Muscle layer of duodenum (tissue), 2 donors: ENCODE data around the gene GRIK5.

Source experiments
- H3K27ac ChIP-seq: one replicate; pipeline ENCODE4 v1.7.0; 2013; ENCODE audit warnings: mild to moderate bottlenecking, low read length
- H3K27me3 ChIP-seq: one replicate; pipeline ENCODE4 v1.7.0; 2013; ENCODE audit warnings: low read depth, mild to moderate bottlenecking, control low read depth, low read length
- H3K36me3 ChIP-seq, 2 donors: one replicate each; pipeline ENCODE4 v1.7.0; 2013; ENCODE audit warnings: low read length in 2 of 2, control low read depth in 1 of 2, mild to moderate bottlenecking in 1 of 2; ENCODE audit not compliant: insufficient read depth in 2 of 2, control insufficient read depth in 1 of 2
- H3K4me1 ChIP-seq, 2 donors: one replicate each; pipeline ENCODE4 v1.7.0; 2013; ENCODE audit warnings: low read length in 2 of 2, mild to moderate bottlenecking in 2 of 2, control low read depth in 1 of 2, moderate library complexity in 1 of 2; ENCODE audit not compliant: insufficient read depth in 2 of 2, control insufficient read depth in 1 of 2
- H3K4me3 ChIP-seq, 2 donors: one replicate each; pipeline ENCODE4 v1.7.0; 2013; ENCODE audit warnings: low read length in 2 of 2, low read depth in 1 of 2, mild to moderate bottlenecking in 1 of 2
- H3K9me3 ChIP-seq, 2 donors: one replicate each; pipeline ENCODE4 v1.7.0; 2013; ENCODE audit warnings: low read length in 2 of 2, control low read depth in 1 of 2, mild to moderate bottlenecking in 1 of 2; ENCODE audit not compliant: control insufficient read depth in 1 of 2
- donor health status: healthy.

The GRIK5 gene

DNA sequence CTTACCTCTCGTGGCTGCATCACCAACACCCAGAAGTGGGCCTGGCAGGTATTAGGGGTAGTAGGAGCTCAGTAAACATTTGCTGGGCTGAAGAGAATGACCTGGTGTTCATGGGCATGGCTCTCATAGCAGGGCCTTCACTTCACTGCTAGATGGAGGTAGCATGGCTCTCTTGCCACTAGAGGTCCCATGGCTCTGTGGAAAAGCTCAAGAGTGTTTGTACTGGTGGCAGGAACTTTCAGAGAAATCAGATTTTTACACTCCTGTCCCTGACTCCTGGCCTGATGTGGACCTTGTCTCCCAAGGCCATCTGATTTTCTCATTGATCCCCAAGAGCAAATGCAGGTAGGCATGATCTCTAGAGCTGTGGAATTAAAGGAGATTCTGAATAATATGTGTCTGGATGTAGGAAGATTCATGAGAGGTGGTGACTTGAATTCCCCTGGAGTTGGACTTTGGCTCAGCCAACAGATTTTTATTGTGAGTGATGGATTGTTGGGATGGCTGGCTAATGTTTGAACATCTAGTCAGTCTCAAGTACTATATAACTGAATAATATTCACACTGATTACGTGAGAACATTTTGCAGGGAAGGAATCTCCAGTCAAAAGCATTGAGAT, 11.7 kb upstream of the GRIK5 start:
- Histone ChIP-seq H3K27me3 (no peaks in the 10 kb centered on the region), H3K9me3 (no peaks in the 10 kb centered on the region), H3K36me3 (peaks cover 30 to 48% of the 10 kb centered on the region in 2 donors), H3K4me3 (no peak overlapping the region), H3K4me1 (peaks cover 14% of the 10 kb centered on the region in 2 donors), H3K27ac (no peak overlapping the region)

DNA sequence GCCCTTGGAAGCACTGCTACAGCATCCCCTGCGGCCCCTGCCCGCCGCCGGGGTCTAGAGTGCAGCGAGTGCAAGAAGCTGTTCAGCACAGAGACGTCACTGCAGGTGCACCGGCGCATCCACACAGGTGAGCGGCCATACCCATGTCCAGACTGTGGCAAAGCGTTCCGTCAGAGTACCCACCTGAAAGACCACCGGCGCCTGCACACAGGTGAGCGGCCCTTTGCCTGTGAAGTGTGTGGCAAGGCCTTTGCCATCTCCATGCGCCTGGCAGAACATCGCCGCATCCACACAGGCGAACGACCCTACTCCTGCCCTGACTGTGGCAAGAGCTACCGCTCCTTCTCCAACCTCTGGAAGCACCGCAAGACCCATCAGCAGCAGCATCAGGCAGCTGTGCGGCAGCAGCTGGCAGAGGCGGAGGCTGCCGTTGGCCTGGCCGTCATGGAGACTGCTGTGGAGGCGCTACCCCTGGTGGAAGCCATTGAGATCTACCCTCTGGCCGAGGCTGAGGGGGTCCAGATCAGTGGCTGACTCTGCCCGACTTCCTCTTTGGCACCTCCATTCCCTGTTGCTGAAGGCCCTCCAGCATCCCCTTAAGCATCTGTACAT, 10.9 kb upstream of the GRIK5 start:
- H3K36me3 ChIP-seq: peaks cover 30 to 48% of the 10 kb centered on the region in 2 donors
- H3K4me1 ChIP-seq: peaks cover 14 to 17% of the 10 kb centered on the region in 2 donors
- H3K9me3 ChIP-seq: no peaks in the 10 kb centered on the region
- no peak overlapping the region for H3K27ac ChIP-seq
- H3K4me3 ChIP-seq: no peak overlapping the region
- H3K27me3 ChIP-seq: no peaks in the 10 kb centered on the region

DNA sequence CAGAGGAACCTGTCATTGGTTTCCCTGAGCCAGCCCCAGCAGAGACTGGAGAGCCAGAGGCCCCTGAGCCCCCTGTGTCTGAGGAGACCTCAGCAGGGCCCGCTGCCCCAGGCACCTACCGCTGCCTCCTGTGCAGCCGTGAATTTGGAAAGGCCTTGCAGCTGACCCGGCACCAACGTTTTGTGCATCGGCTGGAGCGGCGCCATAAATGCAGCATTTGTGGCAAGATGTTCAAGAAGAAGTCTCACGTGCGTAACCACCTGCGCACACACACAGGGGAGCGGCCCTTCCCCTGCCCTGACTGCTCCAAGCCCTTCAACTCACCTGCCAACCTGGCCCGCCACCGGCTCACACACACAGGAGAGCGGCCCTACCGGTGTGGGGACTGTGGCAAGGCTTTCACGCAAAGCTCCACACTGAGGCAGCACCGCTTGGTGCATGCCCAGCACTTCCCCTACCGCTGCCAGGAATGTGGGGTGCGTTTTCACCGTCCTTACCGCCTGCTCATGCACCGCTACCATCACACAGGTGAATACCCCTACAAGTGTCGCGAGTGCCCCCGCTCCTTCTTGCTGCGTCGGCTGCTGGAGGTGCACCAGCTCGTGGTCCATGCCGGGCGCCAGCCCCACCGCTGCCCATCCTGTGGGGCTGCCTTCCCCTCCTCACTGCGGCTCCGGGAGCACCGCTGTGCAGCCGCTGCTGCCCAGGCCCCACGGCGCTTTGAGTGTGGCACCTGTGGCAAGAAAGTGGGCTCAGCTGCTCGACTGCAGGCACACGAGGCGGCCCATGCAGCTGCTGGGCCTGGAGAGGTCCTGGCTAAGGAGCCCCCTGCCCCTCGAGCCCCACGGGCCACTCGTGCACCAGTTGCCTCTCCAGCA, 10.1 kb upstream of the GRIK5 start:
- no peaks in the 10 kb centered on the region for H3K9me3 ChIP-seq
- no peaks in the 10 kb centered on the region for H3K27me3 ChIP-seq
- H3K4me3 ChIP-seq: no peak overlapping the region
- H3K36me3 ChIP-seq: peaks cover 30 to 48% of the 10 kb centered on the region in 2 donors
- peaks cover 14 to 18% of the 10 kb centered on the region in 2 donors for H3K4me1 ChIP-seq
- no peak overlapping the region for H3K27ac ChIP-seq

DNA sequence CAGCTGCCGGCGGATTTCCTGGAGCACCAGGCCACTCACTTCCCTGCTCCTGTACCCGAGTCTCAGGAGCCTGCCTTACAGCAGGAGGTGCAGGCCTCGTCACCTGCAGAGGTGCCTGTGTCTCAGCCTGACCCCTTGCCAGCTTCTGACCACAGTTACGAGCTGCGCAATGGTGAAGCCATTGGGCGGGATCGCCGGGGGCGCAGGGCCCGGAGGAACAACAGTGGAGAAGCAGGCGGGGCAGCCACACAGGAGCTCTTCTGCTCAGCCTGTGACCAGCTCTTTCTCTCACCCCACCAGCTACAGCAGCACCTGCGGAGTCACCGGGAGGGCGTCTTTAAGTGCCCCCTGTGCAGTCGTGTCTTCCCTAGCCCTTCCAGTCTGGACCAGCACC, 9.3 kb upstream of the GRIK5 start:
- Histone ChIP-seq H3K9me3 (no peaks in the 10 kb centered on the region), H3K27ac (no peak overlapping the region), H3K4me3 (no peak overlapping the region), H3K27me3 (no peaks in the 10 kb centered on the region), H3K36me3 (peaks cover 30 to 48% of the 10 kb centered on the region in 2 donors), H3K4me1 (peaks cover 14 to 23% of the 10 kb centered on the region in 2 donors)

- Histone ChIP-seq H3K4me3 (no peak overlapping the region), H3K27ac (no peak overlapping the region), H3K9me3 (no peaks in the 10 kb centered on the region), H3K4me1 (peaks cover 14 to 23% of the 10 kb centered on the region in 2 donors), H3K27me3 (no peaks in the 10 kb centered on the region), H3K36me3 (peaks cover 30 to 45% of the 10 kb centered on the region in 2 donors)
These were observed 8.7 kb upstream of the GRIK5 start for GRCh38 chr19:42078538-42079275.

- peaks cover 14 to 23% of the 10 kb centered on the region in 2 donors for H3K4me1 ChIP-seq
- no peaks in the 10 kb centered on the region for H3K27me3 ChIP-seq
- no peak overlapping the region for H3K4me3 ChIP-seq
- H3K27ac ChIP-seq: no peak overlapping the region
- peaks cover 30 to 41% of the 10 kb centered on the region in 2 donors for H3K36me3 ChIP-seq
- no peaks in the 10 kb centered on the region for H3K9me3 ChIP-seq
These were observed 8.1 kb upstream of the GRIK5 start for GRCh38 chr19:42078058-42078457.

DNA sequence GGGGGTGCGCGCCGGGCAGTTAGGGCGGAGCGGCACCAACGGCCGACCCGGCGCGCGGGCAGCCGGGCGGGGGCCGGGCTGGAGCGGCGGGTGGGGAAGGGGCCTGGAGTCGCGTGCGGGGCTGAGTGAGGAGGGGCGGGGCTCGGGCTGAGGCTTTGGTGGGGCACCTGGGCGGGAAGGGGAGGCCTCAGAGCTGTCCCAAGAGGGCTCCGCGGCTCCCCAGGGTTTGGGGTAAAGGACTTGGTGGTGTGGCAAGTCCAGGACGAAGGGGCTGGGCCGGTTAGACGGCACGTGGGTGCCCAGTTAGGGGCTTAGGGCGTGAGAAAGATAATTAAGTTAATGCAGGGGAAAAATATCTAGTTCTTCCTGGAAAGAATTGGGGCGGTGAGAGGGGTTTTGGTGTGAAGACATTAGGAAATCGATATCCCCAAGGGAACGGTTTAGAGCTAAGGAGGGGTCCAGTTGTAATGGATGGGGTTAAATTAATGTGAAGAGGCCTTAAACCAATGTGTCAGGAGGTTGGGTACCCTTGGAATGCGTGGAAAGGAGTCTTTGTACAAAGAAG, 6.5 kb upstream of the GRIK5 start:
- H3K27ac ChIP-seq: peak overlapping the region; percentile 71
- H3K4me3 ChIP-seq: peak overlapping the region; percentile 83 to 93
- peaks cover 14 to 23% of the 10 kb centered on the region in 2 donors for H3K4me1 ChIP-seq
- no peaks in the 10 kb centered on the region for H3K27me3 ChIP-seq
- peaks cover 25 to 32% of the 10 kb centered on the region in 2 donors for H3K36me3 ChIP-seq
- H3K9me3 ChIP-seq: no peaks in the 10 kb centered on the region

- H3K4me3 ChIP-seq: peak within 1 kb of the TSS; percentile 83 to 99
- no peaks in the 10 kb centered on the region for H3K27me3 ChIP-seq
- H3K9me3 ChIP-seq: no peaks in the 10 kb centered on the region
- H3K36me3 ChIP-seq: peaks cover 19 to 25% of the 10 kb centered on the region in 2 donors
- peaks cover 14 to 23% of the 10 kb centered on the region in 2 donors for H3K4me1 ChIP-seq
- H3K27ac ChIP-seq: peak within 1 kb of the TSS; percentile 100
These were observed 5.8 kb upstream of the GRIK5 start, which contains the start of gene ZNF574 for GRCh38 chr19:42075616-42076379. Gene ZNF574 (plus strand): TSS chr19:42076166. CDS start chr19:42078607, 2,441 bp downstream.

DNA sequence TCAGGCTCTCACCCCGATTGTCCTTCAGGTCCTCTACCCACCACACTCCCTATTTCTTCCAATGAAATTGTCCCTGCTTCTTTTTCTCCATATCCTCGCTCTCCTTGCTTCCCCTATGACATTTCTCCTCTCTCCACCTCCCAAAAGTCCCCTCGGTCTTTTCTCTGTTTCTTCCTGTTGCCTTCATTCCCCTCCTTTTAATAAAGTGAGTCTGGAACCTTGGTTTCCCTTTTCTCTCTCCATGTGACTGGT, 5.3 kb upstream of the GRIK5 start:
- peak overlapping the region; percentile 83 to 99 for H3K4me3 ChIP-seq
- H3K27me3 ChIP-seq: no peaks in the 10 kb centered on the region
- H3K4me1 ChIP-seq: peaks cover 14 to 28% of the 10 kb centered on the region in 2 donors
- H3K9me3 ChIP-seq: no peaks in the 10 kb centered on the region
- peaks cover 18 to 20% of the 10 kb centered on the region in 2 donors for H3K36me3 ChIP-seq
- peak overlapping the region; percentile 100 for H3K27ac ChIP-seq
